HUES48 (cell line): ENCODE data around the gene UBE2N.

Experiments used
- H3K27ac ChIP-seq: one replicate; pipeline ENCODE4 v1.7.0; 2013; ENCODE audit warnings: low read depth, low read length, inconsistent platforms
- H3K27me3 ChIP-seq: 2 replicates; pipeline ENCODE4 v1.6.1; 2013; ENCODE audit warnings: mild to moderate bottlenecking, low read length; ENCODE audit not compliant: control insufficient read depth, insufficient read depth
- H3K36me3 ChIP-seq: 2 replicates; pipeline ENCODE4 v1.6.1; 2013; ENCODE audit warnings: low read length; ENCODE audit not compliant: control insufficient read depth, insufficient read depth
- H3K4me1 ChIP-seq: 2 replicates; pipeline ENCODE4 v1.6.1; 2013; ENCODE audit warnings: mild to moderate bottlenecking, low read length; ENCODE audit not compliant: control insufficient read depth, insufficient read depth
- H3K4me3 ChIP-seq: 2 replicates; pipeline ENCODE4 v1.5.1; 2013; ENCODE audit warnings: mild to moderate bottlenecking, low read depth, low read length
- H3K9ac ChIP-seq: 2 replicates; pipeline ENCODE4 v1.6.1; 2013; ENCODE audit warnings: mild to moderate bottlenecking, low read depth, low read length, moderate library complexity
- H3K9me3 ChIP-seq: 2 replicates; pipeline ENCODE4 v1.6.1; 2013; ENCODE audit warnings: low read length; ENCODE audit not compliant: control insufficient read depth, insufficient read depth

UBE2N gene

GRCh38 chr12:93441617-93442410 is at the start of gene UBE2N:
UBE2N (minus strand) TSS chr12:93441947; CDS start chr12:93441884, 63 bp downstream.
- no peaks in the 10 kb centered on the region for H3K27me3 ChIP-seq

GRCh38 chr12:93484315-93484981 is 42.7 kb upstream of the UBE2N start:
- H3K9ac ChIP-seq, result no peak overlapping the region
- H3K27me3 ChIP-seq, result no peaks in the 10 kb centered on the region
- H3K9me3 ChIP-seq, result no peaks in the 10 kb centered on the region
- no peaks in the 10 kb centered on the region for H3K4me1 ChIP-seq
- H3K36me3 ChIP-seq, result peaks cover 95% of the 10 kb centered on the region
- H3K27ac ChIP-seq, result no peak overlapping the region
- no peak overlapping the region for H3K4me3 ChIP-seq

More at GRCh38 chr12:93441617-93442410, at the start of gene UBE2N:
- peak within 1 kb of the TSS; percentile 97 for H3K27ac ChIP-seq
- no peaks in the 10 kb centered on the region for H3K9me3 ChIP-seq
- H3K4me3 ChIP-seq, result peak within 1 kb of the TSS; percentile 85
- peaks cover 42% of the 10 kb centered on the region for H3K4me1 ChIP-seq
- H3K36me3 ChIP-seq, result no peaks in the 10 kb centered on the region
- peak within 1 kb of the TSS; percentile 94 for H3K9ac ChIP-seq

- peaks cover 94% of the 10 kb centered on the region for H3K36me3 ChIP-seq
- no peaks in the 10 kb centered on the region for H3K9me3 ChIP-seq
- H3K4me3 ChIP-seq, result no peak overlapping the region
- no peaks in the 10 kb centered on the region for H3K27me3 ChIP-seq
- no peak overlapping the region for H3K27ac ChIP-seq
- no peaks in the 10 kb centered on the region for H3K4me1 ChIP-seq
- H3K9ac ChIP-seq, result no peak overlapping the region
Observed at GRCh38 chr12:93483151-93483807, 41.5 kb upstream of the UBE2N start.

- Histone ChIP-seq H3K9me3 (no peaks in the 10 kb centered on the region), H3K4me1 (no peaks in the 10 kb centered on the region), H3K4me3 (no peak overlapping the region), H3K27ac (no peak overlapping the region), H3K9ac (no peak overlapping the region), H3K27me3 (no peaks in the 10 kb centered on the region), H3K36me3 (peaks cover 94% of the 10 kb centered on the region)
Observed at GRCh38 chr12:93482721-93483120, 41.0 kb upstream of the UBE2N start.

- Histone ChIP-seq H3K36me3 (peaks cover 86% of the 10 kb centered on the region), H3K4me1 (no peaks in the 10 kb centered on the region), H3K9ac (no peak overlapping the region), H3K27ac (no peak overlapping the region), H3K27me3 (no peaks in the 10 kb centered on the region), H3K4me3 (no peak overlapping the region), H3K9me3 (no peaks in the 10 kb centered on the region)
Observed at GRCh38 chr12:93476555-93476954, 34.8 kb upstream of the UBE2N start.

GRCh38 chr12:93469386-93469785 is 27.6 kb upstream of the UBE2N start:
- no peaks in the 10 kb centered on the region for H3K27me3 ChIP-seq
- H3K4me1 ChIP-seq, result 0 out of 2 replicates have a peak, but pooled peaks cover 2% of the 10 kb centered on the region
- 0 out of 2 replicates have a peak overlapping the region, but pooled peaks have one; percentile 99 for H3K4me3 ChIP-seq
- H3K27ac ChIP-seq, result no peak overlapping the region
- no peaks in the 10 kb centered on the region for H3K9me3 ChIP-seq
- no peak overlapping the region for H3K9ac ChIP-seq
- H3K36me3 ChIP-seq, result peaks cover 53% of the 10 kb centered on the region

GRCh38 chr12:93468008-93468371 is 26.2 kb upstream of the UBE2N start:
- Histone ChIP-seq H3K4me1 (0 out of 2 replicates have a peak, but pooled peaks cover 2% of the 10 kb centered on the region), H3K36me3 (peaks cover 40% of the 10 kb centered on the region), H3K27me3 (no peaks in the 10 kb centered on the region), H3K27ac (peak overlapping the region; percentile 99), H3K9ac (peak overlapping the region; percentile 99), H3K4me3 (peak overlapping the region; percentile 99), H3K9me3 (no peaks in the 10 kb centered on the region)

GRCh38 chr12:93467351-93468007 is 25.7 kb upstream of the UBE2N start, which contains the start of gene MRPL42:
MRPL42 (plus strand) TSS chr12:93467514; CDS start chr12:93469286, 1,772 bp downstream.
- H3K9me3 ChIP-seq, result no peaks in the 10 kb centered on the region
- H3K27ac ChIP-seq, result peak within 1 kb of the TSS; percentile 99
- H3K4me3 ChIP-seq, result peak within 1 kb of the TSS; percentile 99
- H3K9ac ChIP-seq, result peak within 1 kb of the TSS; percentile 99
- H3K27me3 ChIP-seq, result no peaks in the 10 kb centered on the region
- peaks cover 35% of the 10 kb centered on the region for H3K36me3 ChIP-seq
- H3K4me1 ChIP-seq, result 0 out of 2 replicates have a peak, but pooled peaks cover 2% of the 10 kb centered on the region

- Histone ChIP-seq H3K4me3 (peak overlapping the region; percentile 99; the same call in 1 of the 2 replicates), H3K27me3 (no peaks in the 10 kb centered on the region), H3K9ac (no peak overlapping the region), H3K36me3 (peaks cover 28% of the 10 kb centered on the region), H3K4me1 (0 out of 2 replicates have a peak, but pooled peaks cover 2% of the 10 kb centered on the region), H3K9me3 (no peaks in the 10 kb centered on the region), H3K27ac (no peak overlapping the region)
Observed at GRCh38 chr12:93466625-93467350, 25.0 kb upstream of the UBE2N start.

- Histone ChIP-seq H3K9ac (no peak overlapping the region), H3K27ac (no peak overlapping the region), H3K4me1 (0 out of 2 replicates have a peak, but pooled peaks cover 2% of the 10 kb centered on the region), H3K36me3 (peaks cover 19% of the 10 kb centered on the region), H3K9me3 (no peaks in the 10 kb centered on the region), H3K4me3 (no peak overlapping the region), H3K27me3 (no peaks in the 10 kb centered on the region)
Observed at GRCh38 chr12:93465841-93466240, 24.1 kb upstream of the UBE2N start.
